ENCODE data around the gene ITGAD. TPM values are rescaled to one million over a fixed set of nuclear protein-coding genes. Genes with fewer than 3 reads are reported as not detected.

Gene ITGAD
- total and polyA plus RNA-seq, 4 donors: 0.04 to 3.6 (median 2.1) TPM

DNA sequence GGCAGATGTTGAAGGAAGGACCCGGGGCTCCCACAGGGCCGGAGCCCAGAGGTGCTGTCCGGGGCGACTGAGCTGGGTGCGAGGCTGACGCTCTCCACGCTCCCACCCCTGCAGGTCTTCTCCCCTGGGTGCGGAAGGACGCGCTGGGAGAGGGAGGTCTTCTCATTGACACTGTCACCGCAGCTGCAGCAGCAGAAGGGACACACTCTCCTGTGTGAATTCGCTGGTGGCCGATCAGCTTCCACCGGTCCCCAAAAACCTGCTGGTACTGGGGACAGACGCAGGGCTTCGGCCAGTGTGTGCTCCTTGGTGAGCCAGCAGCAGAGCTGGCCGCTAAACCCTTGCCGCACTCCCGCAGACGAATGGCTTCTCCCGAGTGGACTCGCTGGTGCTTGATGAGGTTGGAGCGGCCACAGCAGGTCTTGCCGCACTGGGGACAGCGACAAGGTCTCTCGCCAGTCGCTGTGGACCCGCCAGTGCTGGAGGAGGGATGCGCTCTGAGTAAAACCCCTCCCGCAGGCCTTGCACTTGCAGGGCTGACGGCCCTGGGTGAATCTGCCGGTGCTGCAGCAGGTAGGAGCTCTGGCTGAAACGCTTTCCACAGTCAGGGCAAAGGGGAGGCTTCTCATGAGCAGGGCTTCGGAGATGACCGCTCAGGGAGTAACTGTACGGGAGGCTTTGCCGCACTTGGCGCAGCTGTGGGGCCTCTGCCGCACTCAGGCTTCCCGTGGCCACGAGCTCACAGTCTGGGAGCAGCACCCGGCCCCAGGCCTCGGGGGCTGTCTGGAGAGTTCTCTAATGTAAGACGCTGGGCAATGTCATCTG lies 43.3 kb downstream of the ITGAD start:
- WGBS: 96% methylated on average over 44 of the region's 44 CpGs
- no peak for DNase-seq (ENCODE audit: low spot score)
- H3K4me1 ChIP-seq (ENCODE audit: control insufficient read depth in 4 of 4, insufficient read depth in 4 of 4, low read length in 3 of 4): no peaks in the 10 kb centered on the region
- no peaks in the 10 kb centered on the region for H3K36me3 ChIP-seq (ENCODE audit: control insufficient read depth in 4 of 4, insufficient read depth in 3 of 4, low read depth in 1 of 4, low read length in 3 of 4)
- H3K27me3 ChIP-seq (ENCODE audit: control insufficient read depth in 4 of 4, insufficient read depth in 4 of 4, low read length in 3 of 4): no peaks in the 10 kb centered on the region
- no peak for TF ChIP-seq JUND (IDR thresholded peaks at IDR 0.05)
- TF ChIP-seq, protein P1, sequence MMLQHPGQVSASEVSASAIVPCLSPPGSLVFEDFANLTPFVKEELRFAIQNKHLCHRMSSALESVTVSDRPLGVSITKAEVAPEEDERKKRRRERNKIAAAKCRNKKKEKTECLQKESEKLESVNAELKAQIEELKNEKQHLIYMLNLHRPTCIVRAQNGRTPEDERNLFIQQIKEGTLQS (IDR thresholded peaks at IDR 0.05): no peak
- no peak for TF ChIP-seq RXRA (IDR thresholded peaks at IDR 0.05)
- no peak for TF ChIP-seq GABPA (IDR thresholded peaks at IDR 0.05 in 1 of 2, conservative IDR thresholded peaks at IDR 0.05 in 1 of 2)
- TF ChIP-seq, protein P2, sequence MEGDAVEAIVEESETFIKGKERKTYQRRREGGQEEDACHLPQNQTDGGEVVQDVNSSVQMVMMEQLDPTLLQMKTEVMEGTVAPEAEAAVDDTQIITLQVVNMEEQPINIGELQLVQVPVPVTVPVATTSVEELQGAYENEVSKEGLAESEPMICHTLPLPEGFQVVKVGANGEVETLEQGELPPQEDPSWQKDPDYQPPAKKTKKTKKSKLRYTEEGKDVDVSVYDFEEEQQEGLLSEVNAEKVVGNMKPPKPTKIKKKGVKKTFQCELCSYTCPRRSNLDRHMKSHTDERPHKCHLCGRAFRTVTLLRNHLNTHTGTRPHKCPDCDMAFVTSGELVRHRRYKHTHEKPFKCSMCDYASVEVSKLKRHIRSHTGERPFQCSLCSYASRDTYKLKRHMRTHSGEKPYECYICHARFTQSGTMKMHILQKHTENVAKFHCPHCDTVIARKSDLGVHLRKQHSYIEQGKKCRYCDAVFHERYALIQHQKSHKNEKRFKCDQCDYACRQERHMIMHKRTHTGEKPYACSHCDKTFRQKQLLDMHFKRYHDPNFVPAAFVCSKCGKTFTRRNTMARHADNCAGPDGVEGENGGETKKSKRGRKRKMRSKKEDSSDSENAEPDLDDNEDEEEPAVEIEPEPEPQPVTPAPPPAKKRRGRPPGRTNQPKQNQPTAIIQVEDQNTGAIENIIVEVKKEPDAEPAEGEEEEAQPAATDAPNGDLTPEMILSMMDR (IDR thresholded peaks at IDR 0.05; ENCODE audit: low read depth, low read length, missing input control): no peak
- no peak overlapping the region for H3K27ac ChIP-seq (ENCODE audit: low read depth in 1 of 2, low read length in 2 of 2)
- H3K9me3 ChIP-seq (ENCODE audit: control insufficient read depth in 4 of 4, low read length in 3 of 4): no peaks in the 10 kb centered on the region
- no peak overlapping the region for H3K9ac ChIP-seq (ENCODE audit: low read depth in 1 of 2, low read length in 2 of 2)
- H3K4me3 ChIP-seq (ENCODE audit: low read depth in 1 of 3, low read length in 3 of 3): no peak overlapping the region

DNA sequence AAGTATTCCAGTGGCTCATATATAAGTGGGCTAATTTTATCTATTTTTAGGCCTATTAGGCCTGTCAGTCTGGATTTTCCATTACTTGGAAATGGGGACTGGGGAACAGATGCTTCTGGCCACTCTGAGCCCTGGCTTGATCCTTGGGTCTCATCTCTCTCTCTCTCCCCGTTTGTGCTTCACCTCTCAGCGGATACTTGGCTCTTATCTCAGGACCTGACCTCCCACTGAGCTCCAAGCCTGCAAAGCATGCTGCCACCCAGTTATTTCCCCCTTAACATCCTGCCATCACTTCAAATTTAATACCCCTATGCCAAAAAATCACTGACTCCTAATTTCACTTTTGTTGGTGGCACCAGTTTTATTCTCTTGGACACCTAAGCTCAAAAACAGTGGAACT lies 45.3 kb downstream of the ITGAD start:
- H3K27me3 ChIP-seq (ENCODE audit: control insufficient read depth in 4 of 4, insufficient read depth in 4 of 4, low read length in 3 of 4): no peaks in the 10 kb centered on the region
- 82% methylated on average over 2 of the region's 2 CpGs for WGBS

More for the DNA sequence above, 45.3 kb downstream of the ITGAD start:
- no peak overlapping the region for H3K27ac ChIP-seq (ENCODE audit: low read depth in 1 of 2, low read length in 2 of 2)
- no peaks in the 10 kb centered on the region for H3K9me3 ChIP-seq (ENCODE audit: control insufficient read depth in 4 of 4, low read length in 3 of 4)
- DNase-seq (ENCODE audit: low spot score): no peak
- TF ChIP-seq, protein P2 (IDR thresholded peaks at IDR 0.05; ENCODE audit: low read depth, low read length, missing input control): no peak
- TF ChIP-seq NR2F2 (IDR thresholded peaks at IDR 0.05) (no peak), RAD21 (IDR thresholded peaks at IDR 0.05) (no peak), SP1 (IDR thresholded peaks at IDR 0.05) (no peak), YY1 (IDR thresholded peaks at IDR 0.05) (no peak), EGR1 (IDR thresholded peaks at IDR 0.05; ENCODE audit: low read depth in 2 of 2) (no peak), HNF4A (conservative IDR thresholded peaks at IDR 0.05) (no peak), RXRA (IDR thresholded peaks at IDR 0.05) (no peak), FOXA2 (IDR thresholded peaks at IDR 0.05) (no peak), HNF4G (IDR thresholded peaks at IDR 0.05) (no peak), FOXA1 (IDR thresholded peaks at IDR 0.05) (no peak), JUND (IDR thresholded peaks at IDR 0.05) (no peak), GABPA (IDR thresholded peaks at IDR 0.05 in 1 of 2, conservative IDR thresholded peaks at IDR 0.05 in 1 of 2) (no peak), TAF1 (conservative IDR thresholded peaks at IDR 0.05) (no peak)
- TF ChIP-seq, protein P1 (IDR thresholded peaks at IDR 0.05): no peak
- TF ChIP-seq, protein P3, sequence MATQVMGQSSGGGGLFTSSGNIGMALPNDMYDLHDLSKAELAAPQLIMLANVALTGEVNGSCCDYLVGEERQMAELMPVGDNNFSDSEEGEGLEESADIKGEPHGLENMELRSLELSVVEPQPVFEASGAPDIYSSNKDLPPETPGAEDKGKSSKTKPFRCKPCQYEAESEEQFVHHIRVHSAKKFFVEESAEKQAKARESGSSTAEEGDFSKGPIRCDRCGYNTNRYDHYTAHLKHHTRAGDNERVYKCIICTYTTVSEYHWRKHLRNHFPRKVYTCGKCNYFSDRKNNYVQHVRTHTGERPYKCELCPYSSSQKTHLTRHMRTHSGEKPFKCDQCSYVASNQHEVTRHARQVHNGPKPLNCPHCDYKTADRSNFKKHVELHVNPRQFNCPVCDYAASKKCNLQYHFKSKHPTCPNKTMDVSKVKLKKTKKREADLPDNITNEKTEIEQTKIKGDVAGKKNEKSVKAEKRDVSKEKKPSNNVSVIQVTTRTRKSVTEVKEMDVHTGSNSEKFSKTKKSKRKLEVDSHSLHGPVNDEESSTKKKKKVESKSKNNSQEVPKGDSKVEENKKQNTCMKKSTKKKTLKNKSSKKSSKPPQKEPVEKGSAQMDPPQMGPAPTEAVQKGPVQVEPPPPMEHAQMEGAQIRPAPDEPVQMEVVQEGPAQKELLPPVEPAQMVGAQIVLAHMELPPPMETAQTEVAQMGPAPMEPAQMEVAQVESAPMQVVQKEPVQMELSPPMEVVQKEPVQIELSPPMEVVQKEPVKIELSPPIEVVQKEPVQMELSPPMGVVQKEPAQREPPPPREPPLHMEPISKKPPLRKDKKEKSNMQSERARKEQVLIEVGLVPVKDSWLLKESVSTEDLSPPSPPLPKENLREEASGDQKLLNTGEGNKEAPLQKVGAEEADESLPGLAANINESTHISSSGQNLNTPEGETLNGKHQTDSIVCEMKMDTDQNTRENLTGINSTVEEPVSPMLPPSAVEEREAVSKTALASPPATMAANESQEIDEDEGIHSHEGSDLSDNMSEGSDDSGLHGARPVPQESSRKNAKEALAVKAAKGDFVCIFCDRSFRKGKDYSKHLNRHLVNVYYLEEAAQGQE (IDR thresholded peaks at IDR 0.05): no peak
- TF ChIP-seq, protein P4, sequence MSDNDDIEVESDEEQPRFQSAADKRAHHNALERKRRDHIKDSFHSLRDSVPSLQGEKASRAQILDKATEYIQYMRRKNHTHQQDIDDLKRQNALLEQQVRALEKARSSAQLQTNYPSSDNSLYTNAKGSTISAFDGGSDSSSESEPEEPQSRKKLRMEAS (IDR thresholded peaks at IDR 0.05): no peak
- TF ChIP-seq, protein P5, sequence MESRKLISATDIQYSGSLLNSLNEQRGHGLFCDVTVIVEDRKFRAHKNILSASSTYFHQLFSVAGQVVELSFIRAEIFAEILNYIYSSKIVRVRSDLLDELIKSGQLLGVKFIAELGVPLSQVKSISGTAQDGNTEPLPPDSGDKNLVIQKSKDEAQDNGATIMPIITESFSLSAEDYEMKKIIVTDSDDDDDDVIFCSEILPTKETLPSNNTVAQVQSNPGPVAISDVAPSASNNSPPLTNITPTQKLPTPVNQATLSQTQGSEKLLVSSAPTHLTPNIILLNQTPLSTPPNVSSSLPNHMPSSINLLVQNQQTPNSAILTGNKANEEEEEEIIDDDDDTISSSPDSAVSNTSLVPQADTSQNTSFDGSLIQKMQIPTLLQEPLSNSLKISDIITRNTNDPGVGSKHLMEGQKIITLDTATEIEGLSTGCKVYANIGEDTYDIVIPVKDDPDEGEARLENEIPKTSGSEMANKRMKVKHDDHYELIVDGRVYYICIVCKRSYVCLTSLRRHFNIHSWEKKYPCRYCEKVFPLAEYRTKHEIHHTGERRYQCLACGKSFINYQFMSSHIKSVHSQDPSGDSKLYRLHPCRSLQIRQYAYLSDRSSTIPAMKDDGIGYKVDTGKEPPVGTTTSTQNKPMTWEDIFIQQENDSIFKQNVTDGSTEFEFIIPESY (IDR thresholded peaks at IDR 0.05): no peak
- H3K4me1 ChIP-seq (ENCODE audit: control insufficient read depth in 4 of 4, insufficient read depth in 4 of 4, low read length in 3 of 4): peaks cover 0 to 9% (median 3%) of the 10 kb centered on the region in 4 donors
- no peak overlapping the region for H3K4me3 ChIP-seq (ENCODE audit: low read depth in 1 of 3, low read length in 3 of 3)
- no peak overlapping the region for H3K9ac ChIP-seq (ENCODE audit: low read depth in 1 of 2, low read length in 2 of 2)
- no peaks in the 10 kb centered on the region for H3K36me3 ChIP-seq (ENCODE audit: control insufficient read depth in 4 of 4, insufficient read depth in 3 of 4, low read depth in 1 of 4, low read length in 3 of 4)
